Skeletal muscle tissue (tissue), 4 donors: ENCODE results near the gene BCL2A1. TPM values are rescaled to one million over a fixed set of nuclear protein-coding genes. Genes with fewer than 3 reads are reported as not detected.

Source experiments
- H3K27ac ChIP-seq: one replicate; pipeline ENCODE4 v1.7.0; 2013; ENCODE audit warnings: mild to moderate bottlenecking, low read depth, low read length, inconsistent platforms
- H3K27me3 ChIP-seq, 3 donors: one replicate each; pipeline ENCODE4 v1.7.0; 2013; ENCODE audit warnings: low read length in 3 of 3; ENCODE audit not compliant: control insufficient read depth in 3 of 3, insufficient read depth in 3 of 3
- H3K36me3 ChIP-seq, 3 donors: one replicate each; pipeline ENCODE4 v1.7.0; 2013; ENCODE audit warnings: low read length in 3 of 3; ENCODE audit not compliant: control insufficient read depth in 3 of 3, insufficient read depth in 3 of 3
- H3K4me1 ChIP-seq, 3 donors: one replicate each; pipeline ENCODE4 v1.7.0; 2013; ENCODE audit warnings: low read length in 3 of 3, mild to moderate bottlenecking in 3 of 3; ENCODE audit not compliant: control insufficient read depth in 3 of 3, insufficient read depth in 3 of 3
- H3K4me3 ChIP-seq, 3 donors: one replicate each; pipeline ENCODE4 v1.7.0; 2013; ENCODE audit warnings: low read length in 3 of 3
- H3K9ac ChIP-seq, 3 donors: one replicate each; pipeline ENCODE4 v1.7.0; 2013; ENCODE audit warnings: low read length in 3 of 3, mild to moderate bottlenecking in 3 of 3, moderate library complexity in 2 of 3, low read depth in 1 of 3
- H3K9me3 ChIP-seq, 3 donors: one replicate each; pipeline ENCODE4 v1.7.0; 2013; ENCODE audit warnings: low read length in 3 of 3; ENCODE audit not compliant: control insufficient read depth in 3 of 3
- total RNA-seq: library from RNA; depleted of rRNA; stranded (reverse); fragments of >200 nt; gene quantifications from one replicate; pipeline ENCODE4 v1.2.3, GENCODE V29; 2014
- donor health status: Osteomylitis.

BCL2A1 gene
- total RNA-seq, 1 donor from 2014 or later = 1.0 TPM

GRCh38 chr15:79990280-79990996, 19.4 kb upstream of the BCL2A1 start:
- Histone ChIP-seq H3K4me1 (peaks cover 0 to 2% (median 0%) of the 10 kb centered on the region in 3 donors), H3K36me3 (no peaks in the 10 kb centered on the region), H3K4me3 (no peak overlapping the region), H3K27ac (no peak overlapping the region), H3K9me3 (no peaks in the 10 kb centered on the region), H3K27me3 (peaks cover 0 to 6% (median 4%) of the 10 kb centered on the region in 3 donors), H3K9ac (no peak overlapping the region)

- Histone ChIP-seq H3K27ac (no peak overlapping the region), H3K9me3 (no peaks in the 10 kb centered on the region), H3K36me3 (no peaks in the 10 kb centered on the region), H3K4me1 (peaks cover 0 to 2% (median 0%) of the 10 kb centered on the region in 3 donors), H3K9ac (no peak overlapping the region), H3K4me3 (no peak overlapping the region), H3K27me3 (peaks cover 0 to 6% (median 4%) of the 10 kb centered on the region in 3 donors)
Observed at GRCh38 chr15:79989682-79990081, 18.7 kb upstream of the BCL2A1 start.

DNA sequence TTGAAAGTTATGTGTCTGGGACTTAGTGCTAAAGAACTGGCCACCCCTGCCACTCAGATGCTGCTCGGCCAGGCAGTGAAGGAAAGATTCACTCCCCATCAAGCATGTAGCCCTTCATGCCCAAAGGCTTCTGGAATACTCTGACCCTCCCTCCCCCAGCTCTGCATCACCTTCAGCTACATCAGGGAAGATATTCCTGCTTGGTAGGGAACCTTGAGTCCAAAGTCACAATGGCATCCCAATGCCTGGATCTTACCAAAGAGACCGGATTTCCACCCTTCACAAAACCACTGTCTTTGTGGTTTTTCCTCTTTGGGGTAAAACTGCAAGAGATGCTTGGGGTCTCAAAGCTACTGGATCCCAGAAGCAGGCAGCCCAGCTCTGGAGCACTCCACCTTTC, 18.2 kb upstream of the BCL2A1 start:
- Histone ChIP-seq H3K4me1 (peaks cover 0 to 2% (median 0%) of the 10 kb centered on the region in 3 donors), H3K36me3 (no peaks in the 10 kb centered on the region), H3K4me3 (no peak overlapping the region), H3K27me3 (peaks cover 0 to 6% (median 4%) of the 10 kb centered on the region in 3 donors), H3K9me3 (no peaks in the 10 kb centered on the region), H3K9ac (no peak overlapping the region), H3K27ac (no peak overlapping the region)

DNA sequence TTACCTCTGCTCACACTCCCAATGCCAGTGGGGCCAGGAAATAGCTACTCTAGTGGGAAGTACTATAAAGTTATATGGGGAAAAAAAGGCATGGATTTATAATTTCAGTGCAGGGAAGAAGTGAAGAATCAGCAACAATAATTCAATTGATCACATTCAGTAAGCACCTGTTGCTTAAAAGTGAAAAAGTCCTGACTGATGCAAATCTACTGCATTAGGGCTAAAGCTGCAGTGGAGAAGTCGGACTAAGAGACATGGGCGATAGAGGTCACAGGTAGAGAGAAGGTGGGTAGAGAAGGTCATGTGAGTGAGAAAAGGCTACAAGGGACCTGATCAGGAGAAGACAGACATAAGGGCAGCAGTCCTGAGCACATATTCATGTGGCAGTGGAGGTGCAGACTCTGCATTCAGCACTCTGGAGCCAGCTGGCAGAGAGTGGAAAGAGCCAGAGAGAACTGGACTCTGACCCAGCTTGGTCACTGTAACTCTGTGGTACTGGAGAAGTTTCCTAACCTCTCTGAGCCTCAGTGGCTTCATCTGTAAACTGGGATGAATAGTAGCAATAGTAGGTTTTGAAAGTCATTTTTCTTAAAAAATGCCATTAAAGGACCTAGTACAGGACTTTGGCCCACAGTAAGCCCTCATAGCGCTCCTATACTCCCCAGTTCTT, 17.6 kb upstream of the BCL2A1 start:
- Histone ChIP-seq H3K4me1 (peaks cover 0 to 2% (median 0%) of the 10 kb centered on the region in 3 donors), H3K27ac (no peak overlapping the region), H3K9me3 (no peaks in the 10 kb centered on the region), H3K27me3 (peaks cover 0 to 6% (median 4%) of the 10 kb centered on the region in 3 donors), H3K4me3 (no peak overlapping the region), H3K9ac (no peak overlapping the region), H3K36me3 (no peaks in the 10 kb centered on the region)

DNA sequence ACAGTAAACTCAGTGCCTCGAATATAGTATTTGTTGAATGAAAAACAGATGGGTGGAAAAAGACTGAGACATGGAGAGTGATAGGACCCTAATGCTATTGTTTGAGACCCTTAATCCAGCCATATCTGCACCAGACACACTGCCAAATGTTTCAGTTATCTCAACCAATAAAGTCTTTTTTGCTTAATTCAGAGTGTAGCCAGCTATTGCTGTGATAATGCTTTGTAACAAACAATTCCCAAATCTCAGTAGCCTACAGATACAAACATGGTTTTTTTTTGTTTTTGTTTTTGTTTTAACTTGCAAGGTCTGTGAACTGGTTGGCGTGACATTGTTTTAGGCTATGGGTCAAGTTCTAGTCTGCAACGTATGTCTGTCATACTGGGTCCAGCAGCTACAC, 17.0 kb upstream of the BCL2A1 start:
- H3K4me1 ChIP-seq = no peaks in the 10 kb centered on the region
- no peaks in the 10 kb centered on the region for H3K9me3 ChIP-seq
- H3K9ac ChIP-seq = no peak overlapping the region
- H3K36me3 ChIP-seq = no peaks in the 10 kb centered on the region
- peaks cover 0 to 6% (median 4%) of the 10 kb centered on the region in 3 donors for H3K27me3 ChIP-seq
- H3K4me3 ChIP-seq = no peak overlapping the region
- H3K27ac ChIP-seq = no peak overlapping the region

DNA sequence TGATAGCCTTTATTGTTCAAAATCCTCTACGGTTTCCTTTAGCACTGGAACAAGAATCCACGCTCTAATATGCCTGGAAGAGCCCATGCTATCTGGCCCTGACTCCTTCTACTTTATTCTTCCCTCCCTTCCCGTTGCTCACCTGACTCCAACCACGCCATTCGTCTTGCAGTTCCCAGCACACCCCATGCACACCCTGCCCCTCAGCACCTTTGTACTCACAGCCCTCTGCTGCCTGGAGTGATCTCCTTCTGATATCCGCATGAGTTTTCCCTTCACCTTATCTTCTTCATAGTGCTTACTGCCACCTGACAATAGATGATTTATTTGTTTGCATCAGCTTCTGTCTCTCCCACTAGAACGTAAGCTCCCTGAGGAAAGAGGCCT, 16.6 kb upstream of the BCL2A1 start:
- H3K36me3 ChIP-seq = no peaks in the 10 kb centered on the region
- no peaks in the 10 kb centered on the region for H3K9me3 ChIP-seq
- no peak overlapping the region for H3K9ac ChIP-seq
- no peak overlapping the region for H3K4me3 ChIP-seq
- H3K27me3 ChIP-seq = peaks cover 0 to 6% (median 4%) of the 10 kb centered on the region in 3 donors
- no peaks in the 10 kb centered on the region for H3K4me1 ChIP-seq
- no peak overlapping the region for H3K27ac ChIP-seq

GRCh38 chr15:79981831-79982455, 10.9 kb upstream of the BCL2A1 start:
- no peak overlapping the region for H3K9ac ChIP-seq
- no peaks in the 10 kb centered on the region for H3K27me3 ChIP-seq
- no peaks in the 10 kb centered on the region for H3K36me3 ChIP-seq
- no peak overlapping the region for H3K4me3 ChIP-seq
- H3K27ac ChIP-seq = no peak overlapping the region
- H3K4me1 ChIP-seq = peaks cover 3 to 14% (median 7%) of the 10 kb centered on the region in 3 donors
- H3K9me3 ChIP-seq = no peaks in the 10 kb centered on the region

DNA sequence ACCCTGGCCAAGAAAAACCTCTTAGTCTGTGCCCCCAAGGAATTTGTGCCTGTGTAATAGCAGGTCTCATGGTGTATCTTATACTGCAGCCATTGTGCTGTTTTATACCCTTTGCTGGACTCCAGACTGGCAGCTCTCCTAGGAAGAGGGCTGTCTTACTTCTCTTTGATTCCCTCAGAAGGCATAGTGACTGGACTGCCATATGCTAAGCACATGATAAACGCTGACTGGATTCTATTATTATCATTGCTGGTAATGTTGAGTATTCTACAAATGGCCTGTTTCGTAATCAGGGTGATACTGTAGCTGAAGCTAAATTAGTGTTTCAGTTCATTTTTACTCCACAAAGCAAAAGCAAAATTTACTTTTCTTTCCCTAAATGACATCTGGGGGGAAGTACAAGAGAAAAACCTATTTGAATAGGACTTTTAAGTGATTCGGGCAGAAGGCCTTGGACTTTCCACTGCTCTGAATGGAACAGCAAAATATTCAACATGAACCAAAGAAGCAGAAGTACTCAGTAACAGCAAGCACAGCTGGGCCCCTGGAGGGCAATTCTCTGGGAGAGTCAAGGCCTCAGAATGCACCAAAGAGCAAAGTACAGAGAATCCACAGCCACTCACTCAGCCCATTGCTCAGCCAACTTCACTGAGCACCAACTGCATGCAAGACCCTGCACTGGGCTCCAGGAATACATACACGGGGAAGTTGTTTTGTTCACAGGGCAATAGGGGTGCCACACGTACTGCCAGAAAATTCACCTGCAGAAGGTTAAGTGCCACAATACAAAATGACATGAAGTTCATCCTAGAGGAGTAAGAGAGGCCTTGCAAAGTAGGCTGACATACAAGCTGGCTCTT, 7.9 kb upstream of the BCL2A1 start:
- H3K4me1 ChIP-seq = peaks cover 3 to 14% (median 7%) of the 10 kb centered on the region in 3 donors
- H3K4me3 ChIP-seq = no peak overlapping the region
- H3K9me3 ChIP-seq = no peaks in the 10 kb centered on the region
- H3K9ac ChIP-seq = peak overlapping the region in 2 of 3 donors; percentile 14 to 40
- H3K27ac ChIP-seq = peak overlapping the region; percentile 79
- no peaks in the 10 kb centered on the region for H3K36me3 ChIP-seq
- no peaks in the 10 kb centered on the region for H3K27me3 ChIP-seq

- Histone ChIP-seq H3K4me3 (no peak overlapping the region), H3K9ac (peak overlapping the region in 1 of 3 donors; percentile 40), H3K9me3 (no peaks in the 10 kb centered on the region), H3K27ac (peak overlapping the region; percentile 79), H3K27me3 (no peaks in the 10 kb centered on the region), H3K4me1 (peaks cover 3 to 14% (median 7%) of the 10 kb centered on the region in 3 donors), H3K36me3 (no peaks in the 10 kb centered on the region)
Observed at GRCh38 chr15:79978260-79978654, 7.3 kb upstream of the BCL2A1 start.
